SIG-M5 treated with dmso at 0.1 percent for 504 hours (cell line): ENCODE measurements around the gene CXCL10.
A peak's percentile ranks its signal among the peaks of the same experiment; 100 is the strongest.
"Not testable (repeated sequence)": the region's sequence is repeated elsewhere in the genome, so short reads cannot be mapped to it uniquely, and the experiment has no call there.

Experiments
- DNase-seq: peaks from one replicate; lab custom pipeline; 2025; ENCODE audit not compliant: unreplicated experiment; lab: John Stamatoyannopoulos, UW

Gene CXCL10

GRCh38 chr4:76023389-76023788 lies at the start of gene CXCL10:
Gene CXCL10 (minus strand): TSS chr4:76023497. CDS start chr4:76023431, 66 bp downstream.
- no peak for DNase-seq

DNA sequence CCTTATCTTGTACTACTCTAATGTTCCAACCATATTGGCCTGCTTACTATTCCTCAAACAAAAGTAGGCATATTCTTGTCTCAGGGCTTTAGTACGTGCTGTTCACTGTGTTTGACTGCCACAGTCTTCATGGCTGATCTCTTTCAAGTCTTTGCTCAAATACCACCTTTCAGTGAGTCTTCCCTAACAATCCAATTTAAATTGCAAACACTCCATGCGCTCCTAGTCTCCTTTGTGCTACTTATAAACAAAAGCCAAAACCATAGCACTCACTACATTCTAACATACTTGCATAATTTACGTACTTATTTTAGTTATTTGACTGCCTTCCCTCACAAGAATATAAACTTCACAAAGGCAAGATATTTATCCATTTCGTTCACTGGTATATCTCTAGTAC lies 49.5 kb upstream of the CXCL10 start:
- DNase-seq = no peak

GRCh38 chr4:76067652-76068286 lies 44.5 kb upstream of the CXCL10 start:
- peak; percentile 73 for DNase-seq

GRCh38 chr4:76066546-76066945 lies 43.2 kb upstream of the CXCL10 start:
- DNase-seq = no peak

- peak; percentile 68 for DNase-seq
Observed at GRCh38 chr4:76061982-76062381, 38.7 kb upstream of the CXCL10 start.

DNA sequence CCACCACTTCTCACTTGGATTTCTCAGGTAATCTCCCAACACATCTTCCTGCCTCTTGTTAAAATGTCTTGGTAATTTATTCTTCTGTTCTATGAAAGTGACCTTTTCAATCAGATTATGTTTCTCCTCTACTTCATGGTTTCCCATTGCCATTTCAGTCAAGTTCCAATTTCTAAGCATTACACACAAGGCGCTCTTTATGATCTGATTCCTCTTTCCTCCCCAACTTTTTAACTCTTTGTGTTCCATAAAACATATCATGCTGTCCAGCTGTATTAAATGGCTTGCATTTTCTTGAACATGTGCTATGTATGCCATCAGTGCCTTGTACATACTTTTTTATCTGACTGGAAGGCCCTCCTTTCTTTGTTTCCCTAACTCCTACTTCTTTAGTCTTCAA lies 38.1 kb upstream of the CXCL10 start:
- no peak for DNase-seq

DNA sequence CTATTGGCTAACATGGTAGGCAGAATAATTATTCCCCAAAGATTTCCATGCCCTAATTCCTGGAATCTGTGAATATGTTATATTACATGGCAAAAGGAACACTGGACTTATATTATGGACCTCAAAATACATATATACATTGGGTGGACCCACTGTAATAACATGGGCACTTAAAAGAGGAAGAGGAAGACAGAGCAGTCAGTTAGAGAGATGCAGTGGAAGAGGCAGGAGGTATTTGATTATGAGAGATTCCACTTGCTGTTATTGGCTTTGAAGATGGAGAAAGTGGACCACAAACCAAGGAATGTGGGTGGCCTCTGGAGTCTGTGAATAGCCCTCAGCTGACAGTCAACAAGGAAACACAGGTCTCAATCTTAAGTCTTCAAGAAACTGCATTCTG lies 37.2 kb upstream of the CXCL10 start:
- peak; percentile 34 for DNase-seq

DNA sequence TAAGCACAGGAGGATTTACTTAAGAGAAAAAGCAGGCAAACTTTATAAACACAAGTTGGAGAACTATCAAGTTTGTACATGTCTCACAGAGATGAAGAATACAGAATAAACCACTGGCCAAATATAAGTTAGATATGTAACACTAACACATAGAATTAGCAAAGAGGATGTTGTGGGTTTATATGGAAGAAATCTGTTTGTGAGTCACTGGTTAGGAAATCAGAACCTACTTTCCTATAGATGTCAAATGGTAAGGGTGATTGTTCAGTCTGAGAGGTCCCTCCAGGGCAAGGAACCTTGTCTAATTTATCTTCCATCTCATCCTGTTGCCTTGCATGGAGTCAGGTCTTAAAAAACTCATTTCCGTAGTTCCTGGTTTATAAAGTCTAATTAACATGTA lies 36.5 kb upstream of the CXCL10 start:
- DNase-seq = peak; percentile 89

- DNase-seq = peak; percentile 44
Observed at GRCh38 chr4:76058888-76059426, 35.7 kb upstream of the CXCL10 start.

- DNase-seq = no peak
Observed at GRCh38 chr4:76058302-76058701, 35.0 kb upstream of the CXCL10 start.

GRCh38 chr4:76055421-76055820 lies 32.1 kb upstream of the CXCL10 start:
- DNase-seq = no peak

DNA sequence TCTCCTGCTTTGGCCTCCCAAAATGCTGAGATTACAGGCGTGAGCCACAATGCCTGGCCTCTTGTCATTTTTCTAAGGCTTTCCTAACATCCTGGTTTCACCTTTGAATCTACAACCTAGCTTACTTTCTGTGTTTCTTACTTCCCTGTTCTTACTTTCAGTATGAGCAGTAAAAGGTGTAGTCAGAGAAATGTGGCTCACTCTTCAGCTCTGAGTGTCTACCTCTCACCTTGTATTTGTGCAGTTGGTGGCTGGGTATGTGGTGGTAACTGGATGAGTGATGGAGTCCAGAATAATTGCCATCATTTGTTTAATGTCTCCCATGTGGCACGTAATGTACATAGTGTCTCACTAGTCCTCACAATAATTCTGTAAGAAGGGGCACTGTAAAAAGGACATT lies 31.7 kb upstream of the CXCL10 start:
- peak; percentile 33 for DNase-seq

DNA sequence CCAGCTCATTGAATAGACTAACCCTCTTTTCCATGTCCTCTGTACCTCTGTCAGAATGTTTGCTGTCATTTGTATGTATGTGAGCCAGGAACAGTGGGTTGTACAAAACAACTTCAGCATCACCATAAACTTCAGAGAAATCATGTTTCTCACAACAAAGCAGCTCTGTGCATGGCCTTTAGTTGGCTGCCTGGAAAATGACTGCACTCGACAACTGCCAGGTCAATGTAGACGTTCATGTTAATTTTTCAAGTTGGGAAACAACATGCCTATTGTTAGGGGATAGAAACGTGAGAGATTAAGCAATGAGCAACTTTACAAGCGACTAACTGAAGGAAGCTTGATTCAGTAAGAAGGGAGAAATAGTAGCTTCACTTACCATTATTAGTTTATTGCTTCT lies 30.4 kb upstream of the CXCL10 start:
- DNase-seq = peak; percentile 78

GRCh38 chr4:76050560-76051050 lies 27.3 kb upstream of the CXCL10 start:
- not testable (repeated sequence) for DNase-seq

DNA sequence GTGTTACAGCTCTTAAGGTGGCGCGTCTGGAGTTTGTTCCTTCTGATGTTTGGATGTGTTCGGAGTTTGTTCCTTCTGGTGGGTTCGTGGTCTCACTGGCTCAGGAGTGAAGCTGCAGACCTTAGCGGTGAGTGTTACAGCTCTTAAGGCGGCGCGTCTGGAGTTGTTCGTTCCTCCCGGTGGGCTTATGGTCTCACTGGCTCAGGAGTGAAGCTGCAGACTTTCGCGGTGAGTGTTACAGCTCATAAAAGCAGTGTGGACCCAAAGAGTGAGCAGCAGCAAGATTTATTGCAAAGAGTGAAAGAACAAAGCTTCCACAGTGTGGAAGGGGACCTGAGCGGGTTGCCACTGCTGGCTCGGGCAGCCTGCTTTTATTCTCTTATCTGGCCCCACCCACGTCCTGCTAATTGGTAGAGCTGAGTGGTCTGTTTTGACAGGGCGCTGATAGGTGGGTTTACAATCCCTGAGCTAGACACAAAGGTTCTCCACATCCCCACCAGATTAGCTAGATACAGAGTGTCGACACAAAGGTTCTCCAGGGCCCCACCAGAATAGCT lies 26.6 kb upstream of the CXCL10 start:
- not testable (repeated sequence) for DNase-seq

- not testable (repeated sequence) for DNase-seq
Observed at GRCh38 chr4:76044686-76045085, 21.4 kb upstream of the CXCL10 start.

GRCh38 chr4:76043306-76043705 lies 20.0 kb upstream of the CXCL10 start:
- DNase-seq = not testable (repeated sequence)

GRCh38 chr4:76042241-76042998 lies 19.1 kb upstream of the CXCL10 start:
- DNase-seq = not testable (repeated sequence)

- no peak for DNase-seq
Observed at GRCh38 chr4:76036855-76037254, 13.6 kb upstream of the CXCL10 start.

DNA sequence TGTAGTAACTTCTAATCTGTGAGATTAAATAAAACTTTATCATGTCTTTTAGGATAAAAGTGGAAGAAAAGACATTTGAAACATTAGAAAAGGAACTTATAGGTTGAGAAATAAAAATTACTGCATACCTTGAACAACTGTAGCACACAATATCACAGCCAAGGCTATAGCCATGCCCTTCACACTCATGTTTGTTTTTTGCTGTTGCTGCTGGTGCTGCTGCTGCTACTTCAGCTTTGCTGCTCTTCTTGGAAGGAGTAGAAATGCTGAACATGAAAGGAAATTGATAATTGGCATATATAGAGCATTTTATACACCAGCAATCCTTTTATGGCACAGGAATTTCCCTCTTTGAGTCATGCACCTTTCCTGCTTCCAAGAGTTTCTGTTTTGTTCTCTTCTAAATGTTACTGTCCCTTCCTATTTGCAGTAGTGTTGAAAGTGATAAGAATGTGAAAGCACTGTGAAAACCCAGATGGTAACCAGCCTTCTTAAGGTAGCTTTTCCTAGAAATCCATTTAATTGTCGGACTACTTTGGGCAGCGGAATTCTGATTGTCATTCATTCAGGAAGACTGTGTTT lies 12.6 kb upstream of the CXCL10 start, which contains the start of gene CXCL11:
Gene CXCL11, minus strand, starts transcription at position 272 of the 582 bp plus-strand sequence. Its CDS starts 83 bp downstream, at position 189.
- no peak for DNase-seq

DNA sequence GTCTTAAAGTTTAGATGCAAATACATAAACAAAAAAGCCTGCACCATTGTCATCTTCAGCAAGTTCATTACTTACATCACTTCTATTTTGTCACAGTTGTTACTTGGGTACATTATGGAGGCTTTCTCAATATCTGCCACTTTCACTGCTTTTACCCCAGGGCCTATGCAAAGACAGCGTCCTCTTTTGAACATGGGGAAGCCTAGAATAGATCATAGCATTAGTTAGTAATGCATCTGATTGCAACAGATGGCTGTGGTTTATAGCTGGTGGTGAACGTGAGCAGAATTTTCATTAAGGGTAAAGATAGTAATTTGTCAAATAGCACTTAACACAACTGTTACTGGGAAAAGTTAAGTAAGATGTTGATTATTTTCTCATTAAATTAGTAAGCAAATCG lies 11.8 kb upstream of the CXCL10 start:
- peak; percentile 97 for DNase-seq
